Liver (tissue), 9 donors: ENCODE measurements around the gene DCAF4. TPM values are rescaled to one million over a fixed set of nuclear protein-coding genes. Genes with fewer than 3 reads are reported as not detected.

Experiments
- DNase-seq: peaks from one replicate; pipeline ENCODE4 v3.0.0-alpha.2; 2017; ENCODE audit warnings: low spot score
- H3K27ac ChIP-seq, 2 donors: one replicate each; pipeline ENCODE4 v1.7.0; 2013; ENCODE audit warnings: inconsistent platforms in 2 of 2, low read length in 2 of 2, control low read depth in 1 of 2, low read depth in 1 of 2, mild to moderate bottlenecking in 1 of 2
- H3K27me3 ChIP-seq, 4 donors: one replicate each; pipeline versions ENCODE4 v1.6.1 to v1.7.0; 2013; ENCODE audit warnings: low read length in 3 of 4, inconsistent platforms in 1 of 4, mild to moderate bottlenecking in 1 of 4, moderate library complexity in 1 of 4; ENCODE audit not compliant: control insufficient read depth in 4 of 4, insufficient read depth in 4 of 4
- H3K36me3 ChIP-seq, 4 donors: one replicate each; pipeline versions ENCODE4 v1.6.1 to v1.7.0; 2013; ENCODE audit warnings: low read length in 3 of 4, mild to moderate bottlenecking in 3 of 4, low read depth in 1 of 4, moderate library complexity in 1 of 4; ENCODE audit not compliant: control insufficient read depth in 4 of 4, insufficient read depth in 3 of 4
- H3K4me1 ChIP-seq, 4 donors: one replicate each; pipeline versions ENCODE4 v1.6.1 to v1.7.0; 2013; ENCODE audit warnings: low read length in 3 of 4, mild to moderate bottlenecking in 3 of 4, moderate library complexity in 1 of 4; ENCODE audit not compliant: control insufficient read depth in 4 of 4, insufficient read depth in 4 of 4
- H3K4me3 ChIP-seq, 3 donors: one replicate each; pipeline versions ENCODE4 v1.6.1 to v1.7.0; 2013; ENCODE audit warnings: low read length in 3 of 3, control low read depth in 1 of 3, low read depth in 1 of 3, mild to moderate bottlenecking in 1 of 3
- H3K9ac ChIP-seq, 2 donors: one replicate each; pipeline ENCODE4 v1.7.0; 2013; ENCODE audit warnings: low read length in 2 of 2, mild to moderate bottlenecking in 2 of 2, moderate library complexity in 2 of 2, control low read depth in 1 of 2, low read depth in 1 of 2
- H3K9me3 ChIP-seq, 4 donors: one replicate each; pipeline versions ENCODE4 v1.6.1 to v1.7.0; 2013; ENCODE audit warnings: low read length in 3 of 4; ENCODE audit not compliant: control insufficient read depth in 4 of 4
- ATF3 ChIP-seq: IDR thresholded peaks from 2 replicates; pipeline ENCODE4 v1.6.1; 2016; ENCODE audit warnings: antibody characterized with exemption
- CTCF ChIP-seq: fragments of 150-350 bp; IDR thresholded peaks from 2 replicates; pipeline ENCODE4 v1.5.1; 2017; ENCODE audit warnings: improper control_type of control experiment, low read depth, low read length; ENCODE audit not compliant: missing input control
- EGR1 ChIP-seq, 2 donors: IDR thresholded peaks; 2 replicates each; pipeline ENCODE4 v1.6.1; 2016 to 2018; ENCODE audit warnings: antibody characterized with exemption in 2 of 2, low read depth in 2 of 2
- FOXA2 ChIP-seq: IDR thresholded peaks from 2 replicates; pipeline ENCODE4 v1.6.1; 2016; ENCODE audit warnings: antibody characterized with exemption
- HNF4A ChIP-seq, 2 donors: conservative IDR thresholded peaks; 2 replicates each; pipeline ENCODE4 v1.6.1; 2016; ENCODE audit warnings: antibody characterized with exemption in 2 of 2, mild to moderate bottlenecking in 2 of 2
- JUND ChIP-seq, 2 donors: IDR thresholded peaks; 2 replicates each; pipeline ENCODE4 v1.6.1; 2016; ENCODE audit warnings: antibody characterized with exemption in 2 of 2
- MAX ChIP-seq: IDR thresholded peaks from 2 replicates; pipeline ENCODE4 v1.6.1; 2016; ENCODE audit warnings: antibody characterized with exemption
- NR2F2 ChIP-seq: IDR thresholded peaks from 2 replicates; pipeline ENCODE4 v1.6.1; 2016; ENCODE audit warnings: antibody characterized with exemption
- RAD21 ChIP-seq, 2 donors: IDR thresholded peaks; 2 replicates each; pipeline ENCODE4 v1.6.1; 2016; ENCODE audit warnings: antibody characterized with exemption in 2 of 2, mild to moderate bottlenecking in 2 of 2
- REST ChIP-seq: IDR thresholded peaks from 2 replicates; pipeline ENCODE4 v1.6.1; 2016; ENCODE audit warnings: antibody characterized with exemption, mild to moderate bottlenecking
- SP1 ChIP-seq: IDR thresholded peaks from 2 replicates; pipeline ENCODE4 v1.6.1; 2018; ENCODE audit warnings: antibody characterized with exemption, mild to moderate bottlenecking
- TAF1 ChIP-seq: conservative IDR thresholded peaks from 2 replicates; pipeline ENCODE4 v1.6.1; 2016; ENCODE audit warnings: antibody characterized with exemption, mild to moderate bottlenecking
- YY1 ChIP-seq: IDR thresholded peaks from 2 replicates; pipeline ENCODE4 v1.6.1; 2016; ENCODE audit warnings: antibody characterized with exemption, mild to moderate bottlenecking
- ZBTB33 ChIP-seq: IDR thresholded peaks from 2 replicates; pipeline ENCODE4 v1.6.1; 2016; ENCODE audit warnings: antibody characterized with exemption
- WGBS: extraction: QIAGEN DNeasy Blood & Tissue Kit; methylation state at CpG from one replicate; pipeline ENCODE4 v1.1.7; 2013; 5-methylcytosine and 5-hydroxymethylcytosine counted together
- polyA plus RNA-seq, 2 donors: library from polyadenylated mRNA; stranded (reverse) in 1 of 2; unstranded in 1 of 2; fragments of 200-250 nt in 1 of 2; fragments of >200 nt in 1 of 2; fragmentation: Nextera tagmentation in 1 of 2; extraction: Ambion mirVana in 1 of 2; gene quantifications; one replicate each; pipeline versions ENCODE4 v1.2.1 to v1.2.3, GENCODE V29; 2013 to 2015
- total RNA-seq, 2 donors: library from RNA; depleted of rRNA; stranded (reverse); fragments of >200 nt; gene quantifications; one replicate each; pipeline ENCODE4 v1.2.3, GENCODE V29; 2014
- donor health status: healthy.
- donor health status: healthy.
- donor health status: healthy.
- donor health status: healthy.
- donor health status: healthy.

DCAF4 gene
- total and polyA plus RNA-seq, 4 donors: 3.5 to 11.0 (median 6.1) TPM

- Histone ChIP-seq H3K27me3 (no peaks in the 10 kb centered on the region), H3K4me3 (no peak overlapping the region), H3K4me1 (no peaks in the 10 kb centered on the region), H3K36me3 (peaks cover 6 to 30% (median 15%) of the 10 kb centered on the region in 4 donors), H3K27ac (no peak overlapping the region), H3K9me3 (no peaks in the 10 kb centered on the region), H3K9ac (no peak overlapping the region)
- WGBS: 95% methylated on average over 6 of the region's 6 CpGs
- TF ChIP-seq MAX (no peak), ATF3 (no peak), ZBTB33 (no peak), TAF1 (no peak), RAD21 (IDR thresholded peaks at IDR 0.05) (no peak), YY1 (no peak), REST (no peak)
- no peak for DNase-seq
Measured at GRCh38 chr14:72966038-72966437, 39.8 kb downstream of the DCAF4 start.

GRCh38 chr14:72968316-72968715 lies 42.1 kb downstream of the DCAF4 start:
- Histone ChIP-seq H3K4me1 (no peaks in the 10 kb centered on the region), H3K9ac (no peak overlapping the region), H3K4me3 (no peak overlapping the region), H3K27ac (no peak overlapping the region), H3K27me3 (no peaks in the 10 kb centered on the region), H3K36me3 (peaks cover 13 to 42% (median 23%) of the 10 kb centered on the region in 4 donors), H3K9me3 (no peaks in the 10 kb centered on the region)
- 95% methylated on average over 5 of the region's 5 CpGs for WGBS
- DNase-seq: no peak
- TF ChIP-seq YY1: no peak
- TF ChIP-seq ZBTB33: no peak
- TF ChIP-seq NR2F2: no peak
- no peak for TF ChIP-seq EGR1 (IDR thresholded peaks at IDR 0.05; ENCODE audit: low read depth in 2 of 2)
- no peak for TF ChIP-seq JUND (IDR thresholded peaks at IDR 0.05)
- no peak for TF ChIP-seq SP1
- TF ChIP-seq CTCF: no peak
- no peak for TF ChIP-seq FOXA2
- no peak for TF ChIP-seq RAD21 (IDR thresholded peaks at IDR 0.05)
- TF ChIP-seq HNF4A (conservative IDR thresholded peaks at IDR 0.05): no peak
